ENCODE data around the gene GPRIN1.

GPRIN1 gene

DNA sequence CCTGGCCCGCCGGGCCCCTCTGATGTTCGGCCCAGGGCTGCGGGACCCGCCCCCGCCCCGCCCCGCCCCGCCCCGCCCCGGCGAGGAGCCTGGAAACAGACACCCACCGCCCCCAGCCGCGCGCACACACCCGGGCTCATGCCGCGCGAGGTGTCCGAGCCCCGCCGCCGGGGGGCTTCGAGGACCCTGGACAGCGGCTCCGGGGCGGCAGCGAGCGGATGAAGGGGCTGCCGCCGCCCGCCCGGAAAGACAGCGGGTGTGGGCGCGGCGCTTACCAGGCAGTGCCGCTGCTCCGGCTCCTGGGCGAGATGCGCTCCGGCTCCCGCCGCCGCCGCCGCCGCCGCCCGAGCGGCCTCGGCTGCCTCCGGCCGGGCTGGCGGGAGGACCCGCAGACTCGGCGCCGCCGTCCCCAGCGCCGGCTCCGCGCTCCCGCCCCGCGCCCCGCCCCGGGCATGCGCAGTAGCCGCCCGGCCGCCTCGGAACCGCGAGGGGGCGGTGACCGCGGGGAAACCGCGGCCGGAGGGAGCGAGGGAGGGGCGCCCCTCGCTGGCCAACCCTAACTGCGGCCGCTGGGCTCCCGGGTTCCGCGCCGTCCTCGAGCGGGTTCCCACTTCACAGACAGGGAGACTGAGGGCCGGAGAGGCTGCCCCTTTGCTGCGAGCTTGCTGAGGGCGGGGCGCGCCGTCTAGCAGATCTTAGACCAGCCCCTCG, at the start of gene GPRIN1:
Gene GPRIN1 (minus strand): TSS at position 433 of the 711 bp plus-strand sequence. CDS start 10,322 bp downstream, outside the sequence.
- peak; percentile 58 for DNase-seq (ENCODE audit: low read depth)

DNA sequence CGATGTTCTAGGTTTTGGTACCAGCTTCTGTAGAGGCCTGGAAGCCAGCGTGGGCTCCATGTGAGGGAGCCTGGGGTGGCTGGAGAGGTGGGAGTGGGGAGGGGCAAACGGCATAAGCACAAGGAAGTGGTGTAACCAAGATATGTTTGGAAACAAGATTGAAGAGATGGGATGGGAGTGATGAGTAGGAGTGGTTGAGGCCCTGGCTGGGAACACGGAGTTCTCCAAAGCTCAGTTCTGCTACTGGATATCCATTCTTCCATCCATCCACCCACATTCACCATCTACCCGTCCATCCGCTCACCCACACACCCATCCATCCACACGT, 49.5 kb upstream of the GPRIN1 start:
- no peak for DNase-seq (ENCODE audit: low read depth)

DNA sequence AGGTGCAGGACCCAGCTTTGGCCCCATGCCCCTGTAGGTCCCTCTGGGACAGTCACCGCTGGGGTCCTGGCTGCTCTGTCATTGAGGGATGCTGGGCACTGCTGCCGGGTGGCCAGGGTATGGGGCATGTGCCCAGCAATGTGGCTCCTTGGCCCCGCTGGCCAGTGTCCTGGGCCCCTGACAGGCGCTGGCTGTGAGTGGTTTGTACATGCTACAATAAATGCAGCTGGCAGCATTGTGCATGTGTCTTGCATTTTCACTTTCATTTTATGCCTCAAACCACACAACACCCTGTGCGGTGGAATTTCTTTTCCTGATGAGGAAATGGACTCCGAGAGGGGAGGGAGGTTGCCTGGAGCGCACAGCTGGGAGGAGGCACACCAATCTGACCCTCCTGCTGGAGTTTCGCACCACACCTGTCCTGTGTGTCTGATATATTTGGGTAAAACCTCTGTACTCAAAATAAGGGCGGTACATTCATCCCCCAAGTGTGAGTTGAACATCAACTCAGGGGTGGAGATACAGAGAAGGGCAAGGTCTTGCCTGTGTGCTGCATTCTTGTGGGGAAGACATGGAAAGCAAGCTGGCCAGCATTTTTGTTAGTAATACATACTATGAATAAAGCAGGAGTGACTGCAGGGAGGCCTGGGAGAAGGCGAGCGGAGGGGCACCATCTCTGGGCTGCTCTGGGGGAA, 49.0 kb upstream of the GPRIN1 start:
- DNase-seq (ENCODE audit: low read depth), result no peak

DNA sequence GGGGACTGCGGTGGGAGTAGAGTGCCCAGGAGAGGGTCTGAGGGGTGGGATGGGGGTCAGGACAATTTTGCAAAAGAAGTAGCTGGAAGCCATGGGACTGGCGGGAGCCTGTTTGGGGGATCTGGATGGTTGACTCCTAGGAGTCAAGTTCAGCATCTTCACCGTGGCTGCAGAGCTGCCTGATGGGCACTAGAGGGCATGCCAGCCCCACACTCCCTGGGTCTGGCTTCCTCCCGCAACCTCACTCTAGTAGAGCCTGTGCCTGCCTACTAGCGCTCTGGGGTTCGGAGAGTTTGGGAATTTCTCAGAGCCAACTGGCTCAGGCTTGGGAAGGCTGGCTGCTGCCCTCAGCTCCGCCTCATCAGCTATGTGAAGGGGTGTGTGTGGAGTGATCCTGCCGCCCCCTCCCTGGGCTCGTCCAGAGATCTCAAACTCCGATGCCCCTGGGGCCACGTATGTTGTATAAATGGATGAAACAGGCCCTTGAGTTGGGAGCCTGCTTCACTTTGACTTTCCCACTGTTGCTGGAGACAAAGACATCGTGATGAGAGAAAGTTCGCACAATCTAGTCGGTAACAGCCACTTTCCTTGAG, 48.1 kb upstream of the GPRIN1 start:
- peak; percentile 39 for DNase-seq (ENCODE audit: low read depth)

DNA sequence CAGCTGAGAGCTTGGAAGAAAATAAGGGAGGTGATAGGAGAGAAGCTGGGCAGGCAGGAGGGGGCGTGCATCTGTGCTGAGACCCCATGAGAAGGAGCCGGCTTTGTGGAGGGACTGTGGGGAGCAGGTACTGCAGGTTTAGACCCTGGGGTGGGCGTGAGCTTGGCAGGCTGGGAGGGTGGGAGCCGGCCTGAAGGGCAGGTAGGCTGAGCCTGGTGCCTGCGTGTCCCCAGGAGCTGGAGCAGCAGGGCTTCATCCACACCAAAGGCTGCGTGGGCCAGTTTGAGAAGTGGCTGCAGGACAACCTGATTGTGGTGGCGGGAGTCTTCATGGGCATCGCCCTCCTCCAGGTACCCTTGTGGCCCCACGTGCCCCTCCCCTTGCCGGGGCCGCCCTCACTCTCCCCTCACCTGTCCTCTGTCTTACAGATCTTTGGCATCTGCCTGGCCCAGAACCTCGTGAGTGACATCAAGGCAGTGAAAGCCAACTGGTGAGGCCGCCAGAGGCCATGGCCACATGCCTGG, 46.6 kb upstream of the GPRIN1 start:
- no peak for DNase-seq (ENCODE audit: low read depth)

DNA sequence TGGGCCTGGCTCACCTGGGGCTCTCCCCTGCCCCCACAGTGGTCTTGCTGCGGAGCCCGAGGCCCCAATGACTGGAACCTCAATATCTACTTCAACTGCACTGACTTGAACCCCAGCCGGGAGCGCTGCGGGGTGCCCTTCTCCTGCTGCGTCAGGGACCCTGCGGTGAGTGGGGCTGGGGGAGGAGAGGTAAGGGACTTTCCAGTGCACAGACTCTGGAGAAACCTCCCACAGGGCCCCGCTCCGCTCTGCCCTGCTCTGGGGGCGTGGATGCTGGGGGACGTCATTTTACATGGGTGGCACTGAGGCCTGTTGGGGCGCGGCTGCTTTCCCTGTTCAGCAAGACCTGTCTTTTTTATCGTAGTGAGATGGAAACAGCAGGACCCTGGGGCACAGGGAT, 44.9 kb upstream of the GPRIN1 start:
- no peak for DNase-seq (ENCODE audit: low read depth)

DNA sequence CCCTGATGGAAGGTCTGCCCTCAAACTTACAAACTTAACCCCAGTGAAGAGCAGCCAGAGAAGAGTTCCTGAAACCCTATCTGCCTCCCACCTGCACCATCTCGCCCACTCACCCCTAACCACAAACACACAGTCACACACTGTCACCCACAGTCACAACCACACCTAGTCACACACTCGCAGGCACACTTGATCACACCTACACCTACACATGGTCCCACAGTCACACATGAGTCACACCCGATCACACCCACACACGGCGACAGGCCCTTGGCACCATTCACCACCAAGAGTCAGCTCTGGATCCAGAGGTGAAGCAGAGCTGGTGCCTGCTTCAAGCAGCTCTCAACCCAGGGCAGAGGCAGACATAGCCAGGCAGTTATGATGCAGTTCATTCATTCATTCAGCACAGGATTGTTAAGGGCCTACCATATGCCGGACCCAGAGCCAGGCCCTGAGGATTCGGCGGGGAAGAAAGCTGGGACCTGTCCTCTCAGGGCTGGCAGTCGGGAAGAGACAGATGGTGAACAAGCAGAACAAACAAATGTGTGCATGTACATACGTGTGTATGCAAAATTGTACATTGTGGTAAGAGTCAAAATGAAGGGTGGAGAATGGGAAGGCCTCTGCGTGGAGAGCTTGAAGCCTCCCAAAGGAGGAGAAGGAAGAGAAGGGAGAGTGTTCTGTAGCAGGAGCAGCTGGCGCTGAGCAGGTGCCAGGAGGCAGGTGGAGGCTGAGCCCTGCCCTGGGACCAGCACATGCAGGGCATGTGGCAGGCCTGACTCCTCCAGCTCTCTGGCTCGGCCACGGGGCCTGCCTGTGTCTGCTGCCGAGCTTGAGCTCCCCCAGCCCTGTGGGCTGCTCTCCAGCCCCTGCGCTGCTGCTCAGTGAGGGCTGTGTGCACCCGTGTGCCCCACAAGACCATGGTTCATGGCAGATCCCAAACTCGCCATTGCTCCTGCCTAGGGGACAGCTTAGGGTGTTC, 43.7 kb upstream of the GPRIN1 start:
- peak; percentile 79 for DNase-seq (ENCODE audit: low read depth)

DNA sequence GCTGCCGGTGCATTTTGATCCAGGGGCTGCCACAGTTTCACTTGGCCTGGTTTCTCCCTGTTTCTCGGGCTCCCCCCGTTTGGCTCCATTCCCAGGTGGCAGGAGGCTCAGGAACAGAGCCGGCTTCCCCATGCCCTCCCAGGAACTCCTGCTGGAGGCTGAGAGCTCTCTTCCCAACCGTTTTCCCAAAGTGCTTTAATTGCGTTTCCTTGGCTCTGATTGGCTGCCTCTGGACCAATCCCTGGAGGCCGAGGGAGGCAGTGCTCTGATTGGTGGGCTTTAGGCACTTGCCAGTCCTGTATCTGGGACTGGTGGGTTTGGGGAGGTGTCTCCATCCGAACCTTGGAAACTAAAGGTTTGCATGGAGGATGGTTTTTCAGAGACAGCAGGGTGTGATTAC, 42.2 kb upstream of the GPRIN1 start:
- DNase-seq (ENCODE audit: low read depth), result no peak

DNA sequence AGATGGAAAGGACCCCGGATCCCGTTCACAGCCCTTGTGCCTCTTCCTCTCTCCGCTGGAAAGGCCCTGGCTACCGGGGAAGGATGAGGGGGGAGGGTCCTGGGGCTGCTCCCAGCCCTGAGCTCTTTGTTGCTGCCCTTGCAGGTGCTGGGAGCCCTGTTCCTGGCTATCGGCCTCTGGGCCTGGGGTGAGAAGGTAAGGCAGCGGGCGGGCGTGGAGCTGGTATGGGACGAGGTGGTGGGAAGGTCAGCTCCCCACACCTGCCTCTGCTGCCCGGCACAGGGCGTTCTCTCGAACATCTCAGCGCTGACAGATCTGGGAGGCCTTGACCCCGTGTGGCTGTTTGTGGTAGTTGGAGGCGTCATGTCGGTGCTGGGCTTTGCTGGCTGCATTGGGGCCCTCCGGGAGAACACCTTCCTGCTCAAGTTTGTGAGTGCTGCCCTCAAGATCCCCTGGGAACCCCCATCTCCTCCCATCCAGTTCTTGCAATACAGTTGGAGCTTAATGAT, 41.6 kb upstream of the GPRIN1 start:
- DNase-seq (ENCODE audit: low read depth), result no peak

DNA sequence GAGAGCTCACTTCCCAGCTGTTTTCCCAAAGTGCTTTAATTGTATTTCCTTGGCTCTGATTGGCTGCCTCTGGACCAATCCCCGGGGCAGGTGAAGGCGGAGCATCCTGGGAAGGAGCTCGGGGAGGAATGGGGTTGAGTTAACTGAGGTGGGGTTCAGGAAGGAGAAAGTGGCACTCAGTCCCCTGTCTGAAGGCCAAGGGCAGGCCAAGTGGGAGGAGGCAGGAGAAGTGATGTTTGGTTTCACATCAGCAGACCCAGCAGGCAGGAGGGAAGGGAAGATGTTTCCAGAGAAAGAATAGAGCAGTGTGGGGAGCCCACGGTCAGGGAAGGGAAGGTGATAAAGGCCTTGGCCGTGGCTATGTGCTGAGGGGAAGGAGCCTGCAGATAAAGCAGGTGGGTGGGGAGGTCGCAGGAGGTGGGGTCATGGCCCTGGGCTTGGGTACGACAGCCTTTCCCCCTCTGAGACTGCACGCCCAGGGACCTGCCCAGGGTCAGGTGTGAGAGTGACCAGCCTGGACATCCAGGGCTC, 40.5 kb upstream of the GPRIN1 start:
- no peak for DNase-seq (ENCODE audit: low read depth)

DNA sequence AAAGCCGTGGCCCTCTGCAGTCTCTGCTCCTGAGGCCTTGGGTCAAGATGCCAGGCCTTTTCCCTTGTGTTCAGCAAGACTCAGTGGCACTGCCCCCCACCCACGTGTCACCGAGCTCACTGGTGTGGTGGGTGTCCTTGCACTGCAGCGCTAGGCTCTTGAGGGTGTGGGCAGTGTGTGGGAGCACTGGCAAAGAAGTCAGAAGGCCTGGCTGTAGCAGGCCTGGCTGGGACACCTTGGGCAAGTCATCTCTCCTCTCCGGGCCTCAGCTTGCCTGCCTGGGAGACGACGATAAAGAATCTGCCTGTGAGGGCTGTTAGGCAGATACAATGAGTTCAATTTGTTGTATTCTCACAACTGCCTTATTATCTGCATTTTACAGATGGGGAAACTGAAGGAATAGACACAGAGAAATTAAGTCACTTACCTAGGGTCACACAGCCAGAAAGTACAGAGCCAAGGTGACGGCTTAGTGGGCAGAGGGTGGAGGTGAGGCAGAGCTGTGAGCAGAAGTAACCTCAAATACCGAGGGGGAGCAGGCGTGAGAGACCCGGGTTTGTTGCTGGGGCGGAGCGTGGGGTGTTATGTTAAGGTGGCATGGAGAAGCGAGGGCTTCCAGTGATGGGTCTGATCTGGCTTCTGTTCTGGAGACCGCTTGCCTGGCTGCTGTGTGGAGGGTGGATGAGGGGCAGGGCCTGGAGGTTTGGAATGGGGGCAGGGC, 38.7 kb upstream of the GPRIN1 start:
- no peak for DNase-seq (ENCODE audit: low read depth)

DNA sequence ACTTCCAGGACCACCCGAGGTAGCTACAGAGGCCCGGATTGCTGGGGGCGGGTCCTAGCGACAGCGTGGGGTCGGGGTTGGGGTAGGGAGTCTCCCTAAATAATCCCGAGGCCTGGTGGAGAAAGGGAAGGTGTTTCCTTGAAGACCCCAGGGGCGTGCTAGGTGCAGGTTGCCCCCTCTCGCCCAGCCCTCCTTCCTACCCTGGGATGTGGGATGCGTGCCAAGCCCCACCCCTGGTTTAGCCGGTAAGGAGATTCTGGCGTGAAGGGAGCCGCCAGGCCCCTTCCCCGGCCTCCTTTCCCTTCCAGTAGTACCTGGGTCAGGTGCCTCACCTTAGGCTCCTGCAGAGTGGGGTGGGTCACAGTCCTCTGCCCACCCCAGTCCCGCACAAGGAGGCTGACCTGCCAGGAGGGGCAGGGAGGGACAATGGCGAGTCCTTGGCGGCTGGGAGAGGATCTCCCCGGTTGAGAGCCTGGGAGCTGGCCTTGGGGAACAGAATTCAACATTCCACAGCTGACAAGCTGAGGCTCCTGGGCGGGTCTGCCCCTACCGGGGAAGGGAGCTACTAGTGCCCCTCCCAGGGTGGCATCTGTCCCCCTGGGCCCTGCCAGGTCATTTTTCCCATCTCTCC, 38.0 kb upstream of the GPRIN1 start:
- DNase-seq (ENCODE audit: low read depth), result no peak

DNA sequence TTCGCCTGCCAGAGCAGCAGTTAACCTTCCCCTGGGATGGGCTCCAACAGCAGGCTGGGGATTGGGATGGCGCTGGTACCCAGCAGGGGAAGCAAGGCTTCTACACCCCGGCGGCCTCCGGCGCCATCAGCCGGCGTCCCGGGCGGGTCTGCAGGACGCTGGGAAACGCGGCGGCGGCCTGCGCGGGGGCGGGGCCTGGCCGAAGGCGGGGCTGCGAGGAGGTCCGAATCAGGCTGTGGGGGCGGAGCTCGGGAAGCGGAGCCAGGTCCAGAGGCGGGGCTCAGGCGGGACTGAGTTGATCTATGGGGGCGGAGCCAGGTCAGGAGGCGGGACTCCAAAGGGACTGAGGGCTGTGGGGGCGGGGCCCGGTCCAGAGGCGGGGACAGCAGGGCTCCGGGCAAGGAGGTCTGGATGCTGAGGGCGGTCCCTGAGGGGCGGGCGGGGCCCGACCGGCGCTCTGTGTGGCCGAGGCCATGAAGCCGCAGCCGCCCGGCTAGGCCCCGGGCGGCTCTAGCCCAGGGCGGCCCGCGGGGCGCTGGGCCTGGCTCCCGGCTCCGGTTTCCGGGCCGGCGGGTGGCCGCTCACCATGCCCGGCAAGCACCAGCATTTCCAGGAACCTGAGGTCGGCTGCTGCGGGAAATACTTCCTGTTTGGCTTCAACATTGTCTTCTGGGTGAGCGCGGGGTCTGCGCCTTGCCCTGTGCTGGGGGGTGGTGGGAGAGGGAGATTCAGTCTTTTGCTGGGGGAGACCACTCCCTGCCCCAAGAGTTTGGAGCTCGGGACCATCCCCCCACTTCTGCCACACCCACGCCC, 37.3 kb upstream of the GPRIN1 start, which contains the start of gene TSPAN17:
Gene TSPAN17 (plus strand): TSS at position 455 of the 813 bp plus-strand sequence. CDS start 132 bp downstream, at position 587.
- peak; percentile 100 for DNase-seq (ENCODE audit: low read depth)

DNA sequence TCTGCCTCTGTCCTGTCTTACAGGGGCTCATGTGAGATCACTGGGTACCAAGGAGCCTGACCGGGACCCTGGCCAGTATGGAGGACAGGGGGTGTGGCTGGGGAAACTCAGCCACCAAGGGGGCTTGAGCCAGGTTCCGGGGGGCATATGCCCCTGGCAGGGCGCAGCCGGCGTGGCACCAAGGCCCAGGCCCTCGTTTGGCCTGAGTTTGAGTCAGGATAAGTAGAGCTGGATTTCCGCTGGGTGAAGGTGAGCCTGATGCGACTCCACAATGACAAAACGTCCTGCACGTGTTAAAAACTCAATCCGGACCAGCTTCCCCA, 36.7 kb upstream of the GPRIN1 start:
- DNase-seq (ENCODE audit: low read depth), result no peak

DNA sequence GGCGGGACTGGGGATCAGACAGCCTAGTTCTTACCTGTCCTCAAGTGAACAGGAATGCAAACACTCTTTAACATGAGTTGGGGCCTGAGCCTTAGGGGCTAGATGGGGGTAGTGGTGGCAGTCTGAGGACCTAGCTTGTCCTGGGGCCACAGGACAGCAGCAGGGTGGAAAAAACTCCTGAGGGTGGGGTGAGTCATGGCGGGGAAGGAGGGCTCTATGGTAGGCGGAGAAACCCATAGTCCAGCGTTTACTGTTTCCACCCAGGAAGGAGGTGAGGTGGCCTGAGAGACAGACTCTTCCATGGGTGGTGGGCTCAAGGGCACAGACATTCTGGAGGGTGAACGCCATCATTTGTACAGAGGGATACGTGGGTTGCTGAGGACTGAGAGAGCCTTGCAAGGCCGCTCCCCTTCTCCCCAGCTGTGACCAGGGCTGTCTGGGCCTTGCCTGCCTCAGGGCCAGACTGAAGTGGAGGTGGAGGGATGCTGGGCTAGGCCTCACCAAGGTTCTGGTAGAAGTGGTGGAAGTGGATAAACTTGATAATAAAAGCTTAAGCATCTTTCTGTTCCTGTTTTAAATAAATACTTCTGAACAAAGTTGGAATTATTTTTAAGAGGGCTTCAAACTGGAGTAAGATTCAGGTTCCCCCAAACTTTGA, 36.2 kb upstream of the GPRIN1 start:
- no peak for DNase-seq (ENCODE audit: low read depth)

DNA sequence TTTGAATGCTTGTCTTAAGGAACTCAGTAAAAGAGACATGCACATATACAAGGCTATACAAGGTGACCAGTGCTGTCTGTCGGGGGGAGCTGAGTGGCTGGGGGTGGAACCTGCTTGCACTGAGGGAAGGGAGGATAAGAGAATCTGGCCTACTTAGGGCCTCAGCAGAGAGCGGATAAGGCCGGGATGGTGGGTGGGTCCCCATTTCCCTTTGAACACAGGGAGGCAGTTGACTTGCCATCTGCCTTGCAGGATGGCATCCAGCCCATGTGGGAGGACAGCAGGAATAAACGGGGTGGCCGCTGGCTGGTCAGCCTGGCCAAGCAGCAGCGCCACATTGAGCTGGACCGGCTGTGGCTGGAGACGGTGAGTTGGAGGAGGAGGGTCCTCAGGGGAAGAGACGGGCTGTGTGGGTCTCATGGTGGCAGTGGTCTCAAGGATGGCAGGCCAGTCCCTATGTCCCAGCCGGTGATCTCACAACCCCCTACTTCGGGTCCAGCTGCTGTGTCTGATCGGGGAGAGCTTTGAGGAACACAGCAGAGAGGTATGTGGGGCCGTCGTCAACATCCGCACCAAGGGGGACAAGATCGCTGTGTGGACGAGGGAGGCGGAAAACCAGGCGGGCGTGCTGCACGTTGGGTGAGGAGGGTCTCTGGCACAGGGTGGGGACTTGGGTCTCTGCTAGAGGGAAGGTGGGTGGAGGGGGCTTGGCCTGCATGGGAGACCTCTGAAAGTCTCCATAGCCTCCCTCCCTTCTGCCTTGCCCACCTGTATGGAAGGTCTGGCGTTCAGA, 35.1 kb upstream of the GPRIN1 start:
- no peak for DNase-seq (ENCODE audit: low read depth)

DNA sequence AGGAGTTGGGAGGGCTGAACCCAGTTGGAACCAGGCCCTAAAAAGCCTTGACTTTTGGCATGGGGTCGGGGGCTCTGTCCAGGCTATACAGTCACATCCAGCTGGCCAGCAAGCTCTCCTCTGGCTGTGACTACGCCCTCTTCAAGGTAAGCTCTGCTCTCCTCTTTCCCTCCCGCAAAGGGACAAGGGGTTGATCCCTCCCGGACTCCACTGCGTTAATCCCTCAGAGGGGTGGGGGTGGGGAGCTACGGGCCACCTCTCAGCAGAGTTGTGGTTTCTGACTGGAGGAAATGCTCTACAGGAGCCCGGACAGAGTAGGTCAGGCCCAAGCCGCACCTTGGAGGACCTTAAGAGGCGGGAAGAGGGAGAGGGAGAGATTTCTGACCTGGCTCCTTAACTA, 34.3 kb upstream of the GPRIN1 start:
- DNase-seq (ENCODE audit: low read depth), result no peak
